GM10266 (cell line): ENCODE measurements around the gene STRA6.

Experiments used
- DNase-seq: peaks from one replicate; pipeline ENCODE4 v3.0.0; 2012; ENCODE audit errors: extremely low spot score
- TF ChIP-seq, protein P1 (sequence below): IDR thresholded peaks from 2 replicates; pipeline ENCODE4 v1.5.1; 2012; ENCODE audit warnings: mild to moderate bottlenecking, low read depth; ENCODE audit not compliant: control insufficient read depth, insufficient read depth; ENCODE audit errors: missing control alignments

The STRA6 gene, protein sequence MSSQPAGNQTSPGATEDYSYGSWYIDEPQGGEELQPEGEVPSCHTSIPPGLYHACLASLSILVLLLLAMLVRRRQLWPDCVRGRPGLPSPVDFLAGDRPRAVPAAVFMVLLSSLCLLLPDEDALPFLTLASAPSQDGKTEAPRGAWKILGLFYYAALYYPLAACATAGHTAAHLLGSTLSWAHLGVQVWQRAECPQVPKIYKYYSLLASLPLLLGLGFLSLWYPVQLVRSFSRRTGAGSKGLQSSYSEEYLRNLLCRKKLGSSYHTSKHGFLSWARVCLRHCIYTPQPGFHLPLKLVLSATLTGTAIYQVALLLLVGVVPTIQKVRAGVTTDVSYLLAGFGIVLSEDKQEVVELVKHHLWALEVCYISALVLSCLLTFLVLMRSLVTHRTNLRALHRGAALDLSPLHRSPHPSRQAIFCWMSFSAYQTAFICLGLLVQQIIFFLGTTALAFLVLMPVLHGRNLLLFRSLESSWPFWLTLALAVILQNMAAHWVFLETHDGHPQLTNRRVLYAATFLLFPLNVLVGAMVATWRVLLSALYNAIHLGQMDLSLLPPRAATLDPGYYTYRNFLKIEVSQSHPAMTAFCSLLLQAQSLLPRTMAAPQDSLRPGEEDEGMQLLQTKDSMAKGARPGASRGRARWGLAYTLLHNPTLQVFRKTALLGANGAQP

DNA sequence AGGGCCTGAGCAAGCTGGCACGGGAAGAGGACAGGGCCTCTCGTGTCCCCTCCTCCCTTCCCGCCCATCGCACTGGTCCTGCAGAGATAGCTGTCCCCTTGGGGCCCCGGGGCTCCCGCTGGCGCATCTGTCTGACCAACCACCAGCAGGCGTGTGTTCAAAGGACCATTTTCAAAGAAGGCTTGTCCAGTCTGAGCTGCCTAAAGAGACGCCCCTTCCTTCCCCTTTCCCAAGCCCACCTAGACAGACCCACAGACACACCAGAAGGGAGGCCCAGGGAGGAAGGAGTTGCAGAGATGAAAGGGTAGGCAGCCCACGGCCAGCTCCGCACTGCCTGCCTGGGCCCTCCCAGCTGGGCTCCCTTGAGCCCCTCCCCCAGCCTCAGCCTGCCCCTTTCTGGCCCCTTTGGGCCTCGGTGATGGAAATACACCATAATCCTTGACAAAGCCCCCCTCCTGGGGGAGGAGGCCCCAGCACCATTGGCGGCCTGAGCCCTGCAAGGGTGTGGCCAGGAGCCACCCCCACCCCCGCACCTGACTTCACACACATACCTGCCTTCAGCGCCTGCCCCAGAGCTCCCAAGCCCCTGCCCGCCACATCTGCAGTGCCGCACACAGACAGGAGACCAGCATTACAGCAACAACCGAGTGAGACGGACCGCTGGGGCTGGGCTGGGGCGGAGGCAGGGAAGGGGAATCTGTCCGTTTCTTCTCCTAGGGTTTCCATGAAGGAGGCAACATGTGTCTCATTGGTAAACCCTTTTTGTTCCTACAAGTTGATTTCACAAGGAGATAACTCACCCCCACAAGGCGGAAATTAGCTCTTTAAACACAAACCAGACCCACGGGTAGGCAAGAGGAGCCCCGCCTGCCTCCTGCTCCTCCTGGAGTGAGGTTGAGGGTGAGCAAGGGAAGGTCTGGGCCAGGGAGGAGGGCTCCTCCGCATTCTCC, at the start of gene STRA6:
STRA6 (minus strand) TSS at position 336 of the 950 bp plus-strand sequence. CDS start 520 bp downstream, outside the sequence.
- TF ChIP-seq, protein P1, sequence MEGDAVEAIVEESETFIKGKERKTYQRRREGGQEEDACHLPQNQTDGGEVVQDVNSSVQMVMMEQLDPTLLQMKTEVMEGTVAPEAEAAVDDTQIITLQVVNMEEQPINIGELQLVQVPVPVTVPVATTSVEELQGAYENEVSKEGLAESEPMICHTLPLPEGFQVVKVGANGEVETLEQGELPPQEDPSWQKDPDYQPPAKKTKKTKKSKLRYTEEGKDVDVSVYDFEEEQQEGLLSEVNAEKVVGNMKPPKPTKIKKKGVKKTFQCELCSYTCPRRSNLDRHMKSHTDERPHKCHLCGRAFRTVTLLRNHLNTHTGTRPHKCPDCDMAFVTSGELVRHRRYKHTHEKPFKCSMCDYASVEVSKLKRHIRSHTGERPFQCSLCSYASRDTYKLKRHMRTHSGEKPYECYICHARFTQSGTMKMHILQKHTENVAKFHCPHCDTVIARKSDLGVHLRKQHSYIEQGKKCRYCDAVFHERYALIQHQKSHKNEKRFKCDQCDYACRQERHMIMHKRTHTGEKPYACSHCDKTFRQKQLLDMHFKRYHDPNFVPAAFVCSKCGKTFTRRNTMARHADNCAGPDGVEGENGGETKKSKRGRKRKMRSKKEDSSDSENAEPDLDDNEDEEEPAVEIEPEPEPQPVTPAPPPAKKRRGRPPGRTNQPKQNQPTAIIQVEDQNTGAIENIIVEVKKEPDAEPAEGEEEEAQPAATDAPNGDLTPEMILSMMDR = no peak
- no peak for DNase-seq

DNA sequence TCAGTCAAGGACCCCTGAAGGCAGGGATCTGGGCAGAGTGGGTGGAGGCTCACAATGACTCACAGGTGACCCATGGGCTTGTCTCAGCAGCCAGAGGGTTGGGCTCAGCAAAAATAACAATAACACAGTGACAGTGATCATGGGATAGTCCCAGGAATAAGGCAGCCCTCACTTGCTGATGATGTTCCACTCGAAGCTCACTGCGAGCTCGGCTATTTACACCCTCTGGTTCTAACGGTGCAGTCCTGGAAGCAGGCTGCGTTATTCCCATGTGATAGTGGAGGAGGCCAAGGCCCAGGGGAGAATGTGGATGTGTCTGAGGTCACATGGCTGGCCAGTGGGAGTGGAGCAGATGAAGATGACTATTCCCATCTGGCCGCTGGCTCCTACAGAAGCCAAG, 49.7 kb upstream of the STRA6 start:
- TF ChIP-seq, protein P1 = no peak
- DNase-seq = no peak

DNA sequence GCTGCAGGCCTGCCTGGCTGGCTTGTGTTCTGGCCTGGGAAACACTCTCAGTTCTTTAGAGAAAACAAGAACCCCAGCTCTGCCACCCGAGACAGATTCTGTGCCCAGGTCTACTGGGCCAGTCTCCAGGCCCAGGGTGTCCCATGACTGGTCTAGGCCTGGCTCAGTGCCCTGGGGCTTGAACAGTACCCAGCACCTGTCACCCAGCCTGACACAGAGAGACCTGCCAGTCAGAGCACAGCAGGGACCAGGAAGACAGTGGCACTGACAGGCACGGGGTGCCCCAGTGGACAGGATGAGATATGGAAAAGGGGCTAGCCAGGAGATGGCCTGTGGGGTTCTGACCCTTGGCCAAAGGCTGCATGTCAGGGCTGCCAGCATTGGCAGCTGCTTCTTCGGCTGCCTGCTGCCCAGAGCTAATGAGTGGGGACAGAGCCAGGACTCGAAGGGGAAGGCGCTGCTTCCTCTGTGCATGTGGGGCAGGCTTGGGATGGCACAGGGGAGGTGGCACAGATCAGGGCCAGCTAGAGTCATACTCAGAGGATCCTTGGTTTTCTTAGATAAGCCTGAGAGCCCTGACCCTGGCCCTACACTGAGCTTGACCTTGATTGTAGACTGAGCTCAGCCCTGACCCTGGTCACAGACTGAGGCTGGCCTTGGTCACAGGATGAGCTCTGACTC, 48.7 kb upstream of the STRA6 start:
- TF ChIP-seq, protein P1 = no peak
- no peak for DNase-seq

DNA sequence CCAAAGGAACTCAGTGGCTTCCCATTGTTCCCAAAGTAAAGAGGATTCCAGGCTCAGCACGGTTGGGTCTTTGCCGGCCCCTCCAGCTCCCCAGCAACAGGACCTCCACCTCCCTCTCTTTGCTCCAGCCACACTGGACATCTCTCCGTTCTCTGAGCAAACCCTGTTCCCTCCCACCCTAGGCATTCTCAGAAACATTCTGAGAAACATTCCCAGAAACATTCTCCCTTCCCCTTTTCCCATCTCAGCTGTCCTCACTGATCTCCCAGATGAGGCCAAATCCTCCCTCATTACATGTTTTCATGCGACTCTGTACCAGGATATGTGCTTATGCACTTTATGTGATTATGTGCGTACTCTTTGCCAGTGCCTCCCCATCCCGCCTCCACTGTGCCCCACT, 47.7 kb upstream of the STRA6 start:
- TF ChIP-seq, protein P1 = no peak

DNA sequence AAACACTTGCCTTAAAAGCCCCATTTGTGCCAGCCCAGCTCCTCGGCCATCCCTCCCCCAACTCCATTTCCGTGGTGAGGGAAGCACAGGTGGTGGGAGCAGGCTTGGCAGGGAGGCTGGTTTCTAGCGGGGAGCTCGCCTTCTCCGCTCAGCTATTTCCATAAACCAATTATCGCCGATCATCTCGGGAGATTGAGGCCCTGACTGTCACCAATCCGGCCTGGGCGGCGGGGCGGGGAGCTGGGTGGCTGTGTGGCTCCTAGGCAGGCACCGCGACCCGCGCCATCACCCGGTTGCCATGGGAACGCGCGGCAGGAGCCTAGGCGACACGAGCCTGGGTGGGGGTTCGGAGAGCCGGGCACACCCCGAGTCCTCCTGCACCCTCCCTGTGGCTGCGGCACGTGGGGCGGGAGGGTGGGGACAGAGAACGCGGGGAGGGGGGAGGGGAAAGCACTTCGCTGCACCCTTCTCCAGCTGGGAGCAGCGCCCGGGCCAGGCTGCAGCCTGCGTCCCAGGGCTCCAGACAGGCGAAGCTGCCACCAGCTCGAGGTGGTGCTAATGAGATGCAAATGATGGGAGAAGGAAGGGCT, 42.9 kb upstream of the STRA6 start:
- DNase-seq = no peak
- TF ChIP-seq, protein P1 = no peak

More for the DNA sequence above, 47.7 kb upstream of the STRA6 start:
- no peak for DNase-seq

DNA sequence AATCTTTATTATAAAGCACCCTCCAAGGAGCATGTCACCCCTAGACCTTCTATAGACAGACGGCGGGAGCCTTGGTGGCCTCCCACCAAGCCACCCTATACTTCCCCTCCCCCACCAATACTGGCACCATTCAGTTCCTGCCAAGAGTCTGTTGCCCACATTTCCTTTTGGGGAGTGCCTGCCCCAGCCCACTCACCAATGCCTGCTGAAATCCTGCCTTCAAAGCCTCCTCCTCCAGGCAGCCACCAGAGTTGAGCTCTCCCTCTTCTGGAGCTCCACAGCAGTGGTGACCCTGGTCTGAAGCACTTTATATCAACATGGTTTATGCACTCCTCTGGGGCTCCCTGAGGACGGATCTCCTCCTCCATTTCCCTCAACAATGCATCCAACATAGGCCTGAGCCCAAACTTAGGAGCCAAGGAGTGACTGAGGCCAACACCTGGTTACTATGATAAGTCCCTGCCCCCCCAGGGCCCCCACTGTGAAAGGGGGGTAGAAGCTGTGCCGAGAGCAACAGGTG, 42.3 kb upstream of the STRA6 start:
- DNase-seq = no peak
- TF ChIP-seq, protein P1 = no peak
